ENCODE data around the gene GFPT2. TPM values are rescaled to one million over a fixed set of nuclear protein-coding genes. Genes with fewer than 3 reads are reported as not detected.
A peak's percentile ranks its signal among the peaks of the same experiment; 100 is the strongest.

Gene GFPT2
- total and polyA plus RNA-seq, 2 of the 4 experiments (the other 2 are of a cell fraction), result 20.3 to 20.8 TPM

GRCh38 chr5:180291943-180292831 is 60.9 kb downstream of the GFPT2 start, which contains the start of gene MAPK9:
MAPK9 (minus strand) TSS chr5:180292083; CDS start chr5:180280561, 11,522 bp downstream.
- ATAC-seq (ENCODE audit: low read depth), result peak; percentile 93
- no peak within 1 kb of the TSS for H2BK120ac ChIP-seq (ENCODE audit: low read depth, low read length)
- H3K27ac ChIP-seq (ENCODE audit: insufficient read depth, low read length), result peak within 1 kb of the TSS; percentile 58; the same call in 1 of the 2 replicates
- no peak within 1 kb of the TSS for H4K5ac ChIP-seq (ENCODE audit: low read depth, low read length)
- peaks cover 15% of the 10 kb centered on the region for H4K20me1 ChIP-seq (ENCODE audit: insufficient read depth, low read length)
- peak; percentile 64 for DNase-seq
- peak within 1 kb of the TSS in 1 of 2 experiments; percentile 77; a peak in 1 of 4 replicates for H4K8ac ChIP-seq (ENCODE audit: low read depth in 2 of 2, low read length in 2 of 2)
- H3K9me1 ChIP-seq (ENCODE audit: insufficient read depth, low read length), result peaks cover 6% of the 10 kb centered on the region; the same call in 1 of the 2 replicates
- no peak within 1 kb of the TSS for H4K91ac ChIP-seq (ENCODE audit: insufficient read depth, low read depth, low read length)
- H2BK5ac ChIP-seq (ENCODE audit: low read depth, low read length, poor library complexity, severe bottlenecking), result peak within 1 kb of the TSS; percentile 55
- H2BK15ac ChIP-seq (ENCODE audit: low read depth, low read length), result no peak within 1 kb of the TSS
- no TSS peak for BruUV-seq (replicated peaks)
- H2AFZ ChIP-seq (replicated peaks; ENCODE audit: low read length, poor library complexity), result peak within 1 kb of the TSS; percentile 100
- ChIA-PET CTCF (interaction anchor here (0.6 to 3.9 kb wide), 8 partner anchors 23 to 996 kb away, joined by 3 to 27 read pairs (median 5); no protein-coding TSS in a partner anchor), POLR2A (ENCODE audit: unreplicated experiment) (interaction anchor here (0.5 kb wide), 1 partner anchor 915 kb away, joined by 3 read pairs; no protein-coding TSS in a partner anchor)
- H3K4me1 ChIP-seq (ENCODE audit: control insufficient read depth, insufficient read depth, low read length), result peaks cover 4% of the 10 kb centered on the region; the same call in 1 of the 2 replicates
- no peak within 1 kb of the TSS for H3K18ac ChIP-seq (ENCODE audit: low read depth, low read length)
- no peak for TF ChIP-seq MXI1 (IDR thresholded peaks at IDR 0.05; ENCODE audit: borderline replicate concordance, low read depth, low read length)
- TF ChIP-seq, protein P1, sequence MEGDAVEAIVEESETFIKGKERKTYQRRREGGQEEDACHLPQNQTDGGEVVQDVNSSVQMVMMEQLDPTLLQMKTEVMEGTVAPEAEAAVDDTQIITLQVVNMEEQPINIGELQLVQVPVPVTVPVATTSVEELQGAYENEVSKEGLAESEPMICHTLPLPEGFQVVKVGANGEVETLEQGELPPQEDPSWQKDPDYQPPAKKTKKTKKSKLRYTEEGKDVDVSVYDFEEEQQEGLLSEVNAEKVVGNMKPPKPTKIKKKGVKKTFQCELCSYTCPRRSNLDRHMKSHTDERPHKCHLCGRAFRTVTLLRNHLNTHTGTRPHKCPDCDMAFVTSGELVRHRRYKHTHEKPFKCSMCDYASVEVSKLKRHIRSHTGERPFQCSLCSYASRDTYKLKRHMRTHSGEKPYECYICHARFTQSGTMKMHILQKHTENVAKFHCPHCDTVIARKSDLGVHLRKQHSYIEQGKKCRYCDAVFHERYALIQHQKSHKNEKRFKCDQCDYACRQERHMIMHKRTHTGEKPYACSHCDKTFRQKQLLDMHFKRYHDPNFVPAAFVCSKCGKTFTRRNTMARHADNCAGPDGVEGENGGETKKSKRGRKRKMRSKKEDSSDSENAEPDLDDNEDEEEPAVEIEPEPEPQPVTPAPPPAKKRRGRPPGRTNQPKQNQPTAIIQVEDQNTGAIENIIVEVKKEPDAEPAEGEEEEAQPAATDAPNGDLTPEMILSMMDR (conservative IDR thresholded peaks at IDR 0.05; ENCODE audit: low read depth, low read length), result no peak
- TF ChIP-seq FOS (IDR thresholded peaks at IDR 0.05; ENCODE audit: low read depth, low read length), result peak; percentile 74; the same call in 1 of the 2 replicates
- TF ChIP-seq RCOR1 (IDR thresholded peaks at IDR 0.05; ENCODE audit: insufficient replicate concordance, low read length), result no peak
- peak; percentile 8; the same call in 1 of the 2 replicates for TF ChIP-seq MAZ (IDR thresholded peaks at IDR 0.05; ENCODE audit: borderline replicate concordance, low read depth, low read length)
- 0 out of 2 replicates have a peak, but pooled peaks have one; percentile 13 for TF ChIP-seq BHLHE40 (IDR thresholded peaks at IDR 0.05; ENCODE audit: low read depth, low read length)
- H3K4me3 ChIP-seq (ENCODE audit: insufficient read depth, low read depth, low read length), result peak within 1 kb of the TSS; percentile 94
- no peak within 1 kb of the TSS; the same call in 1 of the 2 replicates for H3K14ac ChIP-seq (replicated peaks; ENCODE audit: low read depth, low read length)
- H3K4ac ChIP-seq (ENCODE audit: low read depth, low read length), result 0 out of 2 replicates have a peak within 1 kb of the TSS, but pooled peaks have one; percentile 57
- no peak within 1 kb of the TSS for H2BK20ac ChIP-seq (ENCODE audit: low read depth, low read length)
- intact Hi-C loops (cut with micrococcal nuclease), result loop anchor here (2.0 kb wide), 4 partner anchors 39 to 427 kb away; partner anchors contain the start of gene GFPT2
- H3K23ac ChIP-seq (ENCODE audit: low read depth, low read length), result peak within 1 kb of the TSS; percentile 66
- in situ Hi-C loops (cut with MboI; ENCODE audit: low sequenced_read_pairs), result loop anchor here (5.0 kb wide), 1 partner anchor 180 kb away; no protein-coding TSS in a partner anchor
- H3K36me3 ChIP-seq (ENCODE audit: control insufficient read depth, insufficient read depth, low read length), result no peaks in the 10 kb centered on the region
- H3K4me2 ChIP-seq (ENCODE audit: low read depth, low read length), result peak within 1 kb of the TSS; percentile 80
- H3K9me3 ChIP-seq (ENCODE audit: control insufficient read depth, insufficient read depth, low read length), result no peaks in the 10 kb centered on the region
- no peaks in the 10 kb centered on the region for H3K27me3 ChIP-seq (ENCODE audit: control insufficient read depth, insufficient read depth, low read length)
- WGBS, 2 experiments (ENCODE audit: extremely low coverage in 2 of 2, insufficient read length in 1 of 2), result 2% methylated on average over 44 of the region's 122 CpGs; no CpG with 5 or more reads in 1 of the 2 experiments
- dilution Hi-C loops (cut with HindIII; ENCODE audit: low sequenced_read_pairs, unreplicated experiment), result no loop called here
- H3K79me1 ChIP-seq (ENCODE audit: low read depth in 1 of 2, low read length in 2 of 2), result peaks cover 27 to 41% of the 10 kb centered on the region in 2 experiments
- H3K9ac ChIP-seq (ENCODE audit: low read depth, low read length), result peak within 1 kb of the TSS; percentile 61
- H3K56ac ChIP-seq (ENCODE audit: extremely low read depth, insufficient read depth, low read length), result 0 out of 2 replicates have a peak within 1 kb of the TSS, but pooled peaks have one; percentile 3
- peak within 1 kb of the TSS; percentile 7; the same call in 1 of the 2 replicates for H2AK5ac ChIP-seq (ENCODE audit: low read depth, low read length)
- peak within 1 kb of the TSS; percentile 81 for H2AK9ac ChIP-seq (replicated peaks; ENCODE audit: low read depth, low read length, poor library complexity)

Data from IMR-90 (cell line).